Measurements from ENCODE around the gene PKHD1. TPM values are rescaled to one million over a fixed set of nuclear protein-coding genes. Genes with fewer than 3 reads are reported as not detected.

PKHD1 gene
- total and polyA plus RNA-seq, 2 of the 8 experiments (the other 6 are each of a cell fraction or from before 2014, with no cell fraction given): 0.06 to 0.09 TPM

GRCh38 chr6:51992876-51993275 is 94.5 kb downstream of the PKHD1 start:
- H3K79me1 ChIP-seq (ENCODE audit: low read depth, low read length): no peaks in the 10 kb centered on the region
- H3K36me3 ChIP-seq (ENCODE audit: control insufficient read depth in 2 of 4, insufficient read depth in 4 of 4, low read length in 3 of 4): no peaks in the 10 kb centered on the region
- H3K27ac ChIP-seq (ENCODE audit: low read depth, low read length): no peak overlapping the region
- no peak overlapping the region for H2AFZ ChIP-seq (ENCODE audit: low read length)
- H3K9ac ChIP-seq (replicated peaks in 1 of 4; ENCODE audit: extremely low read depth in 1 of 4, low read depth in 3 of 4, low read length in 3 of 4): no peak overlapping the region
- no peak overlapping the region for H3K18ac ChIP-seq (ENCODE audit: extremely low read depth, low read length)
- H3K56ac ChIP-seq (replicated peaks; ENCODE audit: insufficient read length, low read depth, low read length): no peak overlapping the region
- TF ChIP-seq CBX8 (IDR thresholded peaks at IDR 0.05; ENCODE audit: borderline replicate concordance, low read depth, low read length) (no peak), USF2 (IDR thresholded peaks at IDR 0.05; ENCODE audit: low read length) (no peak)
- no peak overlapping the region for H3K23ac ChIP-seq (ENCODE audit: insufficient read length)
- H2BK12ac ChIP-seq (ENCODE audit: low read depth, low read length): no peak overlapping the region
- no peak overlapping the region for H2BK15ac ChIP-seq (ENCODE audit: low read length)
- H3K4ac ChIP-seq (replicated peaks; ENCODE audit: insufficient read length, low read depth, low read length): no peak overlapping the region
- H3K27me3 ChIP-seq (replicated peaks in 1 of 4; ENCODE audit: control insufficient read depth in 3 of 4, extremely low read depth in 1 of 4, insufficient read depth in 3 of 4, low read length in 3 of 4): no peaks in the 10 kb centered on the region
- ChIA-PET POLR2A (ENCODE audit: partially characterized antibody) (no interaction called here), CTCF (ENCODE audit: partially characterized antibody) (interaction anchor here (1.3 to 1.4 kb wide), 2 partner anchors 28 to 423 kb away, joined by 3 to 4 read pairs; no protein-coding TSS in a partner anchor)
- no peaks in the 10 kb centered on the region for H4K20me1 ChIP-seq (replicated peaks in 1 of 2; ENCODE audit: control insufficient read depth in 1 of 2, insufficient read depth in 2 of 2, low read length in 2 of 2)
- no peak overlapping the region for H4K91ac ChIP-seq (replicated peaks; ENCODE audit: insufficient read length, low read length)
- WGBS, 2 experiments (ENCODE audit: extremely low coverage in 1 of 2, insufficient coverage in 1 of 2, insufficient read length in 1 of 2, insufficient replicate concordance in 2 of 2, low coverage in 1 of 2, low lambda C conversion rate in 2 of 2, missing lambda C conversion rate in 1 of 2): 78% methylated on average over 3 of the region's 3 CpGs; no CpG with 5 or more reads in 1 of the 2 experiments
- H3K23me2 ChIP-seq (ENCODE audit: low read depth, low read length): no peaks in the 10 kb centered on the region; the same call in 1 of the 2 replicates
- H3K9me3 ChIP-seq (ENCODE audit: insufficient read depth in 2 of 2, low read depth in 1 of 2, low read length in 1 of 2): no peaks in the 10 kb centered on the region
- DNase-seq (ENCODE audit: low read depth in 1 of 2, low spot score in 2 of 2): no peak
- H4K8ac ChIP-seq (ENCODE audit: extremely low read depth, insufficient read depth, low read length): no peak overlapping the region
- no peak overlapping the region for H3K14ac ChIP-seq (ENCODE audit: insufficient read length)
- peaks cover 0 to 2% (median 0%) of the 10 kb centered on the region in 4 experiments; a peak in 1 of 7 replicates for H3K4me1 ChIP-seq (replicated peaks in 1 of 4; ENCODE audit: control insufficient read depth in 3 of 4, insufficient read depth in 4 of 4, low read length in 3 of 4)
- no peak overlapping the region for H4K5ac ChIP-seq (ENCODE audit: insufficient read length, low read depth, low read length)
- no peak for FAIRE-seq
- H3K4me3 ChIP-seq (ENCODE audit: extremely low read depth in 1 of 4, insufficient read depth in 2 of 4, low read depth in 3 of 4, low read length in 4 of 4): no peak overlapping the region
- no peak overlapping the region for H3K4me2 ChIP-seq (ENCODE audit: insufficient read depth in 1 of 2, low read depth in 2 of 2, low read length in 2 of 2)
- no peaks in the 10 kb centered on the region for H3K79me2 ChIP-seq (ENCODE audit: control insufficient read depth in 1 of 2, insufficient read depth in 2 of 2, low read length in 2 of 2)
- H2AK5ac ChIP-seq (ENCODE audit: low read depth, low read length): no peak overlapping the region
- no peak overlapping the region for H2BK120ac ChIP-seq (replicated peaks; ENCODE audit: low read depth, low read length)
- H2BK5ac ChIP-seq (ENCODE audit: low read depth, low read length): no peak overlapping the region
- H2BK20ac ChIP-seq (ENCODE audit: low read length): no peak overlapping the region

All from H1 (cell line).